T-cell (primary cell): ENCODE measurements around the gene CCDC40. TPM values are rescaled to one million over a fixed set of nuclear protein-coding genes. Genes with fewer than 3 reads are reported as not detected.

ENCODE experiments used
- ATAC-seq, 4 experiments: fragments of 200-7000 bp in 3 of 4; fragments of 150-1000 bp in 1 of 4; cut with Tn5 transposase; replicated peaks in 1 of 4; 1 replicate in 3 of 4; 2 replicates in 1 of 4; pipeline ENCODE4 v1.10.0; 2021; ENCODE audit warnings: moderate library complexity in 3 of 4, mild to moderate bottlenecking in 2 of 4, moderate number of reproducible peaks in 1 of 4
- CTCF ChIA-PET, 2 donors: fragments of 300-600 bp; sonication (Branson Sonifier 250); formaldehyde crosslinking; loops; one replicate each; lab custom pipeline; 2022; ENCODE audit warnings: antibody characterized with exemption in 2 of 2; lab: Charles Lee
- POLR2A ChIA-PET, 2 donors: fragments of 300-600 bp; sonication (Branson Sonifier 250); formaldehyde crosslinking; loops; one replicate each; lab custom pipeline; 2022; ENCODE audit warnings: antibody characterized with exemption in 2 of 2; lab: Charles Lee
- DNase-seq, 35 experiments: peaks; one replicate each; pipeline versions ENCODE4 v3.0.0 to v3.0.0-alpha.2; 2013 to 2023
- H3K27ac ChIP-seq: one replicate; pipeline ENCODE4 v1.5.1; 2013; ENCODE audit warnings: low read length
- H3K27me3 ChIP-seq, 2 experiments: replicated peaks in 1 of 2; 1 replicate in 1 of 2; 2 replicates in 1 of 2; pipeline versions ENCODE4 v1.6.1 to v1.7.0; 2013; ENCODE audit warnings: low read length in 1 of 2, mixed read lengths in 1 of 2; ENCODE audit not compliant: control insufficient read depth in 2 of 2, insufficient read depth in 2 of 2; ENCODE audit errors: extremely low read depth in 1 of 2
- H3K36me3 ChIP-seq, 2 donors: 1 replicate in 1 of 2; 2 replicates in 1 of 2; pipeline versions ENCODE4 v1.6.1 to v1.7.0; 2013; ENCODE audit warnings: low read length in 1 of 2; ENCODE audit not compliant: control insufficient read depth in 2 of 2, insufficient read depth in 1 of 2; ENCODE audit errors: extremely low read depth in 1 of 2
- H3K4me1 ChIP-seq, 2 experiments: 1 replicate in 1 of 2; 2 replicates in 1 of 2; pipeline versions ENCODE4 v1.6.1 to v1.7.0; 2013; ENCODE audit warnings: low read length in 2 of 2, mixed read lengths in 1 of 2; ENCODE audit not compliant: insufficient read depth in 2 of 2, control insufficient read depth in 1 of 2; ENCODE audit errors: extremely low read depth in 1 of 2
- H3K4me3 ChIP-seq, 2 donors: 1 replicate in 1 of 2; 2 replicates in 1 of 2; pipeline versions ENCODE4 v1.5.1 to v1.7.0; 2013; ENCODE audit warnings: mild to moderate bottlenecking in 2 of 2, low read length in 1 of 2, moderate library complexity in 1 of 2; ENCODE audit not compliant: control insufficient read depth in 1 of 2; ENCODE audit errors: extremely low read depth in 1 of 2
- H3K9me3 ChIP-seq: 2 replicates; pipeline ENCODE4 v1.7.0; 2013
- H3K27ac Mint-ChIP-seq, 2 donors: one replicate each; pipeline ENCODE4 v1.8.0; 2020 to 2021; ENCODE audit warnings: mild to moderate bottlenecking in 2 of 2, mixed read lengths in 2 of 2
- H3K27me3 Mint-ChIP-seq, 2 donors: one replicate each; pipeline ENCODE4 v1.8.0; 2021 to 2022; ENCODE audit warnings: mixed read lengths in 2 of 2
- H3K36me3 Mint-ChIP-seq: one replicate; pipeline ENCODE4 v1.8.0; 2021; ENCODE audit warnings: mixed read lengths
- H3K4me1 Mint-ChIP-seq, 3 donors: one replicate each; pipeline ENCODE4 v1.8.0; 2020 to 2022; ENCODE audit warnings: mixed read lengths in 3 of 3, mild to moderate bottlenecking in 1 of 3
- H3K4me3 Mint-ChIP-seq, 3 donors: one replicate each; pipeline ENCODE4 v1.8.0; 2020 to 2022; ENCODE audit warnings: mild to moderate bottlenecking in 3 of 3, mixed read lengths in 3 of 3, moderate library complexity in 3 of 3
- H3K9me3 Mint-ChIP-seq, 3 donors: one replicate each; pipeline ENCODE4 v1.8.0; 2020 to 2022; ENCODE audit warnings: mixed read lengths in 3 of 3
- WGBS: methylation state at CpG from one replicate; pipeline ENCODE4 v1.1.5; 2013; ENCODE audit warnings: missing lambda C conversion rate; ENCODE audit not compliant: insufficient coverage; 5-methylcytosine and 5-hydroxymethylcytosine counted together
- total RNA-seq, 35 experiments: library from RNA in 6 of 35; stranded (reverse) in 6 of 35; fragments of 120-200 nt in 1 of 35; gene quantifications; one replicate each; pipeline versions ENCODE4 v1.2.1 to v1.2.4 and lab custom pipeline; 2013 to 2026

CCDC40 gene
- total RNA-seq, 5 donors from 2014 or later (not counting 1 experiment from before 2014, with no cell fraction given), result 0.70 to 3.1 (median 1.4) TPM

DNA sequence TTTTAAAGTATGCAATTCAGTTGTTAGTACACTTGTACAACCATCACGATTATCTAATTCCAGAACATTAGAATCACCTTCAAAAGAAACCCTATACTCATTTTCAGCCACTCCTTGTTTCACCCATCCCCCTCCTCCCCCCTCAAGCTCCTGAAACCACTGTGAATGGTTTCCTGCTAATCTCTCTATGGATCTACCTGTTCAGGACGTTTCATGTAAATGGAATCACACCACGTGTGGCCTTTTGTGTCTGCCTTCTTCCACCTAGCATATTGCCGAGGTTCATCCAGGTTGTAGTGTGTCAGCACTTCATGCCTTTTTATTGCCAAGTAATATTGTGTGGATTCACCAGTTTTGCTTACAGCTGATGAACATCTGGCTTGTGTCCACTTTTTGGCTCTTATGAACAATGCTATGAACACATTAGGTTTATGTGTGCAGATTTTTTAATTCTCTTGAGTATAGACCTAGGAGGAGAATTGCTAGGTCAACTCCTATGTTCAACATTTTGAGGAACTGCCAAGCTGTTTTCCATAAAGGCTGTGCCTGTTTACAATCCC is 92.6 kb downstream of the CCDC40 start:
- Histone ChIP-seq H3K27ac (no peak overlapping the region), H3K36me3 (peaks cover 0 to 9% of the 10 kb centered on the region in 2 donors), H3K27me3 (peaks cover 2 to 15% of the 10 kb centered on the region in 2 experiments), H3K9me3 (no peaks in the 10 kb centered on the region), H3K4me1 (no peaks in the 10 kb centered on the region), H3K4me3 (no peak overlapping the region)
- Mint-ChIP-seq H3K9me3 (no peaks in the 10 kb centered on the region), H3K27me3 (peaks cover 12 to 18% of the 10 kb centered on the region in 2 donors), H3K4me1 (no peaks in the 10 kb centered on the region), H3K36me3 (peaks cover 14% of the 10 kb centered on the region), H3K4me3 (no peak overlapping the region), H3K27ac (no peak overlapping the region)
- WGBS, result 44% methylated on average over 2 of the region's 4 CpGs
- ATAC-seq, result no peak
- no peak for DNase-seq
- ChIA-PET POLR2A (no interaction called here), CTCF (no interaction called here)

DNA sequence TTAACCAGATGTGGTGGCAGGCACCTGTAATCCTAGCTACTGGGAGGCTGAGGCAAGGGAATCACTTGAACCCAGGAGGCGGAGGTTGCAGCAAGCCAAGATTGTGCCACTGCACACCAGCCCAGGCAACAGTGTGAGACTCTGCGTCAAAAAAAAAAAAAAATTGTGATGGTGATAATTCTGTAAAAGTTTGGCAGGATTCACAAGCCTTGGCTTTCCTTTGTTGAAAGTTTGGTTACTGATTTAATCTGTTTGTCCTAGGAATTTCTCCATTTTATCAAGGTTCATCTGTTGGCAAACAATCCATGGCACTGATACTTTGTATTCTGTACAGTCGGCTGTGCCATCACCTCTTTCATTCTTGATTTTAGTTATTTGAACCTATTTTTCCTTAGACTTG is 94.5 kb downstream of the CCDC40 start:
- no peak overlapping the region for H3K4me3 Mint-ChIP-seq
- peaks cover 8% of the 10 kb centered on the region in 2 donors for H3K27me3 Mint-ChIP-seq
- DNase-seq (no peak), ATAC-seq (no peak)
- Histone ChIP-seq H3K4me3 (no peak overlapping the region), H3K36me3 (peaks cover 8 to 29% of the 10 kb centered on the region in 2 donors), H3K27me3 (peaks cover 1 to 4% of the 10 kb centered on the region in 2 experiments), H3K4me1 (no peaks in the 10 kb centered on the region), H3K27ac (no peak overlapping the region), H3K9me3 (no peaks in the 10 kb centered on the region)
- no peaks in the 10 kb centered on the region for H3K4me1 Mint-ChIP-seq
- H3K27ac Mint-ChIP-seq, result no peak overlapping the region
- CTCF ChIA-PET, result no interaction called here
- POLR2A ChIA-PET, result interaction anchor here in 1 of 2 donors (0.7 kb wide), 1 partner anchor 1060 kb away, joined by 4 read pairs; no protein-coding TSS in a partner anchor
- no CpG with 5 or more reads among the region's 3 CpGs for WGBS
- no peaks in the 10 kb centered on the region for H3K9me3 Mint-ChIP-seq
- H3K36me3 Mint-ChIP-seq, result peaks cover 29% of the 10 kb centered on the region

DNA sequence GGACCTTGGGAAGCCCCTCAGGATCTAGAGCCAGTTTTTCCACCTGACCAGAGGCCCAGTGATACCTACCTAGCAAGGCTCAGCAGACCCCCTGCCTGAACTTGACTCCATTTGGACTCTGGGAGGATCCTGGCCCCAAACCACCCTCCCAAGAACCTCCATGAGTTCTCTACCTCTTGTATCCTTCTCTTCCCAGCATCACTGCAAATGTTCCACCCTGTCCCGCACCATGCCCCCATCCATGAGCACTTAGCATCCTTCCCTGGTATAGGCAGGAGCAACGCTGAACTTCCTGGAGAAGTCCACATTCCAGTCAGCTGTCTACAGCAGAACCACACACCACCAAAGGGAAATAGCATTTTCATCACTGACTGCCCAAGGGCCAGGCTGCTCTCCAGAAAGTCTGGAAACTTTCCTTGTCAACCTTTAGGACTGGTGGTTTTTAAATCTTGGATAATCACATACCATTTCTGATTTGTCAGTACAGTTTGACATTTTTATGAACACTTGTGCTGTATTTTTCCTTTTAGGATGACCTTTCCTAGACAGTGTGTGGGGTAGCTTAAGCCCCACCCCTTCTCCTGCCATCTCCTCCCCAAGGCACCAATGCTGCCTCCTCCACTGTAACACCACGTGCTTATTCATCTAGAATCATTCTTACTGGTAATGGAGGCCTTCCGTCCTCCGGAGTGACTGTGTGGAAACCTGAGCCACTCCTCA is 96.6 kb downstream of the CCDC40 start:
- H3K9me3 Mint-ChIP-seq, result no peaks in the 10 kb centered on the region
- peaks cover 0 to 2% of the 10 kb centered on the region in 2 donors for H3K27me3 Mint-ChIP-seq
- Histone ChIP-seq H3K27me3 (no peaks in the 10 kb centered on the region), H3K36me3 (peaks cover 17 to 49% of the 10 kb centered on the region in 2 donors), H3K27ac (no peak overlapping the region), H3K4me3 (no peak overlapping the region), H3K9me3 (no peaks in the 10 kb centered on the region), H3K4me1 (no peaks in the 10 kb centered on the region)
- H3K36me3 Mint-ChIP-seq, result peaks cover 49% of the 10 kb centered on the region
- ChIA-PET CTCF (no interaction called here), POLR2A (no interaction called here)
- H3K4me3 Mint-ChIP-seq, result no peak overlapping the region
- H3K4me1 Mint-ChIP-seq, result no peaks in the 10 kb centered on the region
- ATAC-seq (peak in 1 of 4 experiments; percentile 13), DNase-seq (no peak)
- peak overlapping the region in 1 of 2 donors; percentile 53 for H3K27ac Mint-ChIP-seq
- 95% methylated on average over 3 of the region's 5 CpGs for WGBS

- H3K4me1 ChIP-seq, result no peaks in the 10 kb centered on the region
- POLR2A ChIA-PET, result no interaction called here
- H3K9me3 ChIP-seq, result no peaks in the 10 kb centered on the region
- H3K4me1 Mint-ChIP-seq, result no peaks in the 10 kb centered on the region
- no peak overlapping the region for H3K27ac Mint-ChIP-seq
- H3K27ac ChIP-seq, result no peak overlapping the region
- no peak overlapping the region for H3K4me3 ChIP-seq
- peaks cover 53% of the 10 kb centered on the region for H3K36me3 Mint-ChIP-seq
- ATAC-seq (no peak), DNase-seq (no peak)
- 98% methylated on average over 6 of the region's 6 CpGs for whole genome bisulfite sequencing
- CTCF ChIA-PET, result no interaction called here
- no peaks in the 10 kb centered on the region for H3K9me3 Mint-ChIP-seq
- H3K36me3 ChIP-seq, result peaks cover 20 to 54% of the 10 kb centered on the region in 2 donors
- peaks cover 0 to 2% of the 10 kb centered on the region in 2 donors for H3K27me3 Mint-ChIP-seq
- no peak overlapping the region for H3K4me3 Mint-ChIP-seq
- no peaks in the 10 kb centered on the region for H3K27me3 ChIP-seq
Observed at GRCh38 chr17:80133626-80133970, 97.2 kb downstream of the CCDC40 start.

GRCh38 chr17:80137131-80137530 is 100.7 kb downstream of the CCDC40 start:
- ATAC-seq (no peak), DNase-seq (no peak)
- no peaks in the 10 kb centered on the region for H3K4me1 Mint-ChIP-seq
- H3K27me3 Mint-ChIP-seq, result no peaks in the 10 kb centered on the region
- Histone ChIP-seq H3K36me3 (peaks cover 24 to 89% of the 10 kb centered on the region in 2 donors), H3K4me1 (no peaks in the 10 kb centered on the region), H3K9me3 (no peaks in the 10 kb centered on the region), H3K27ac (no peak overlapping the region), H3K4me3 (no peak overlapping the region), H3K27me3 (no peaks in the 10 kb centered on the region)
- ChIA-PET POLR2A (no interaction called here), CTCF (no interaction called here)
- no peaks in the 10 kb centered on the region for H3K9me3 Mint-ChIP-seq
- H3K27ac Mint-ChIP-seq, result no peak overlapping the region
- H3K4me3 Mint-ChIP-seq, result no peak overlapping the region
- 97% methylated on average over 7 of the region's 9 CpGs for WGBS
- peaks cover 72% of the 10 kb centered on the region for H3K36me3 Mint-ChIP-seq

DNA sequence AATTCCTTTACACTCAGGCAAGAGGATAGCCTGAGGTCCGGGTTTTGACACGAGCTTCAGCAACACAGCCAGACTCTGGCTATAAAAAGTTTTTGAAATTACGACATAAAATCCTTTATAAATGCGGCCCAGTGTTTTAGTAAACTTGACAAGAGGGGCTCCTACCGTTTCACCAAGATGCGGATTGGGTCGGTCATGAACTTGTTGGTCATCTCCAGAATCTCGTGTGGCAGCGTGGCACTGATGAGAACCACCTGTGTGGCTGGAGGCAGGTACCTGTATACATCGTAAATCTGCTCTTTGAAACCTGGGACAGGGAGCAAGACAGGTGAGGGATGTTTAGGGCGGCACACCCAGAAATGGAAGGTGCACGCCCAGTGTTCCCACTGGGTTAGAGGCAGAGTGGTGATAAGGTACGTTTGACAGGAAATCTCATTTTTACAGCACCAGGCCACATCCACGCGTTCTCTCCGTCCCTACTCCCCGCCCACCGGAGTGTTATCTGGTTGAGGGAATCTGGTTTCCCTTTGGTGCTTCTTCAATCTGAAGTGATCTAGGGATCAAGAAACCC is 102.5 kb downstream of the CCDC40 start:
- Mint-ChIP-seq H3K4me3 (no peak overlapping the region), H3K9me3 (no peaks in the 10 kb centered on the region), H3K27me3 (no peaks in the 10 kb centered on the region), H3K4me1 (peaks cover 0 to 4% (median 2%) of the 10 kb centered on the region in 3 donors), H3K27ac (no peak overlapping the region), H3K36me3 (peaks cover 62% of the 10 kb centered on the region)
- ChIA-PET CTCF (interaction anchor here in 1 of 2 donors (0.6 kb wide), 1 partner anchor 703 kb away, joined by 8 read pairs; no protein-coding TSS in a partner anchor), POLR2A (interaction anchor here in 1 of 2 donors (0.5 kb wide), 1 partner anchor 10 kb away, joined by 9 read pairs; no protein-coding TSS in a partner anchor)
- 95% methylated on average over 9 of the region's 18 CpGs for WGBS
- Histone ChIP-seq H3K27ac (no peak overlapping the region), H3K27me3 (no peaks in the 10 kb centered on the region), H3K36me3 (peaks cover 32 to 98% of the 10 kb centered on the region in 2 donors), H3K4me1 (peaks cover 0 to 5% of the 10 kb centered on the region in 2 experiments), H3K9me3 (no peaks in the 10 kb centered on the region), H3K4me3 (no peak overlapping the region)
- no peak for DNase-seq
- ATAC-seq, result no peak
